ENCODE results near the gene CEP152. TPM values are rescaled to one million over a fixed set of nuclear protein-coding genes. Genes with fewer than 3 reads are reported as not detected.

Gene CEP152
- total RNA-seq, 1 donor from 2014 or later = 8.0 TPM

DNA sequence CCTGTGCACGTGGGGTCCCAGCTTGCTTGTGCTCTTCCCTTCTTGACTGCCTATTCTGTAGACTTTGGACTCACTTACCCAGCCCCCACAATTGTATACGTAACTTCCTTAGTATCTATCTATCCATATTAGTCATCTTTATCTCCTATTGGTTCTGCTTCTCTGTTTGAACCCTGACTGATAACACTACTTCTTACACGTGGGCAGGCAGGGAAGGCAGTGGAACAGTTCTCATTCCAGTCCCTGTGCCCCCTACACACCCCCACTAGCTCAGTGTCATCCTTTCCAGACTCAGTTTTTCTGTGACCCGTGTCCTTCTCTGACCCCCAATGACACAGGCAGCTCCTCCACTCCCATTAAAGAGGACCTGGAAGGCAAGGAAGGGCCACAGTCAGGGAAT, 91.2 kb downstream of the CEP152 start:
- no peak overlapping the region for H3K27ac Mint-ChIP-seq (ENCODE audit: unreplicated experiment)
- TF ChIP-seq, protein P1, sequence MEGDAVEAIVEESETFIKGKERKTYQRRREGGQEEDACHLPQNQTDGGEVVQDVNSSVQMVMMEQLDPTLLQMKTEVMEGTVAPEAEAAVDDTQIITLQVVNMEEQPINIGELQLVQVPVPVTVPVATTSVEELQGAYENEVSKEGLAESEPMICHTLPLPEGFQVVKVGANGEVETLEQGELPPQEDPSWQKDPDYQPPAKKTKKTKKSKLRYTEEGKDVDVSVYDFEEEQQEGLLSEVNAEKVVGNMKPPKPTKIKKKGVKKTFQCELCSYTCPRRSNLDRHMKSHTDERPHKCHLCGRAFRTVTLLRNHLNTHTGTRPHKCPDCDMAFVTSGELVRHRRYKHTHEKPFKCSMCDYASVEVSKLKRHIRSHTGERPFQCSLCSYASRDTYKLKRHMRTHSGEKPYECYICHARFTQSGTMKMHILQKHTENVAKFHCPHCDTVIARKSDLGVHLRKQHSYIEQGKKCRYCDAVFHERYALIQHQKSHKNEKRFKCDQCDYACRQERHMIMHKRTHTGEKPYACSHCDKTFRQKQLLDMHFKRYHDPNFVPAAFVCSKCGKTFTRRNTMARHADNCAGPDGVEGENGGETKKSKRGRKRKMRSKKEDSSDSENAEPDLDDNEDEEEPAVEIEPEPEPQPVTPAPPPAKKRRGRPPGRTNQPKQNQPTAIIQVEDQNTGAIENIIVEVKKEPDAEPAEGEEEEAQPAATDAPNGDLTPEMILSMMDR (IDR thresholded peaks at IDR 0.05; ENCODE audit: partially characterized antibody, unreplicated experiment) = no peak

DNA sequence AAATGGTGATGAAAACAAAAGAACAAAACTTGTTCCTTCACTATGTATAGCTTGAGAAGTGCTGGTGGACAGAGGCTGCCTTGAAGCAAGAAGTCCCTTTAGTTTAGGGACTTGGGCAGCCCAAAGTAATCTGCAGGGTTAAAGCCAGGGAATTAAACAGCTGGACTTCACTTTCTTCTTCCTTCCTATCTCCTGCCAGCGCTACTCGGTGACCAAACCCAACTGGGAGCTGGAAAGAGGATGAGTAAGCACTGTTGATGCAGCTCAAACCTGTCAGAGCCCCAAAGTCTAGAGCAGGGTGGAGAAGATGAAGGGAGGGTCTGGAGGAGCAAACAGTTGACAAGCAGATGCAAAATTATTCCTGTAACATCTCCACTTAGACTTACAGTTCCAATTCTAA, 92.2 kb downstream of the CEP152 start:
- peaks cover 2% of the 10 kb centered on the region for H3K9me3 Mint-ChIP-seq (ENCODE audit: unreplicated experiment)
- no peak overlapping the region for H3K4me3 Mint-ChIP-seq (ENCODE audit: unreplicated experiment)
- TF ChIP-seq, protein P1 (IDR thresholded peaks at IDR 0.05; ENCODE audit: partially characterized antibody, unreplicated experiment) = no peak
- H3K4me1 Mint-ChIP-seq (ENCODE audit: low read depth, unreplicated experiment) = no peaks in the 10 kb centered on the region
- H3K27ac Mint-ChIP-seq (ENCODE audit: unreplicated experiment) = no peak overlapping the region
- no peaks in the 10 kb centered on the region for H3K27me3 Mint-ChIP-seq (ENCODE audit: unreplicated experiment)
- DNase-seq = no peak
- peaks cover 5% of the 10 kb centered on the region for H3K36me3 Mint-ChIP-seq (ENCODE audit: unreplicated experiment)

More for the DNA sequence above, 91.2 kb downstream of the CEP152 start:
- Mint-ChIP-seq H3K4me3 (ENCODE audit: unreplicated experiment) (no peak overlapping the region), H3K27me3 (ENCODE audit: unreplicated experiment) (no peaks in the 10 kb centered on the region), H3K36me3 (ENCODE audit: unreplicated experiment) (peaks cover 5% of the 10 kb centered on the region), H3K4me1 (ENCODE audit: low read depth, unreplicated experiment) (no peaks in the 10 kb centered on the region), H3K9me3 (ENCODE audit: unreplicated experiment) (no peaks in the 10 kb centered on the region)
- DNase-seq = no peak

DNA sequence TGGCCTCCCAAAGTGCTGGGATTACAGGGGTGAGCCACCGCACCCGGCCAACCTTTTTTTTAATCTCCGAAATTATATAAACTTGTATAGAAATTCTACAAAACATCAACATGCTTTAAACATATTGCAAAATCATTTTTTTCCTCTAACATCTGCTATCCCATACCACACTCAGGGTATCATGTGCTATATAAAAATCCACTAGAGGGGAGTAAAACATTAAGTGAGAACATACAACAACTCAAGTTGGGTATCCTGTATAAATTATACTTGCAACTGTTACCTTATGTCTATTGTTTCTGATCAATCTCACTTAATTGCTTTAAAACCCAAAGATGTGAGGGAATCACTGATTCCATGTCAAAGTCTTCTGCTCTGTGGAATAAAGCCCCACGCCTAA, 93.4 kb downstream of the CEP152 start:
- no peak for DNase-seq
- TF ChIP-seq, protein P1 (IDR thresholded peaks at IDR 0.05; ENCODE audit: partially characterized antibody, unreplicated experiment) = no peak
- Mint-ChIP-seq H3K9me3 (ENCODE audit: unreplicated experiment) (peaks cover 2% of the 10 kb centered on the region), H3K27ac (ENCODE audit: unreplicated experiment) (no peak overlapping the region), H3K36me3 (ENCODE audit: unreplicated experiment) (peaks cover 5% of the 10 kb centered on the region), H3K4me3 (ENCODE audit: unreplicated experiment) (no peak overlapping the region), H3K27me3 (ENCODE audit: unreplicated experiment) (no peaks in the 10 kb centered on the region), H3K4me1 (ENCODE audit: low read depth, unreplicated experiment) (no peaks in the 10 kb centered on the region)

DNA sequence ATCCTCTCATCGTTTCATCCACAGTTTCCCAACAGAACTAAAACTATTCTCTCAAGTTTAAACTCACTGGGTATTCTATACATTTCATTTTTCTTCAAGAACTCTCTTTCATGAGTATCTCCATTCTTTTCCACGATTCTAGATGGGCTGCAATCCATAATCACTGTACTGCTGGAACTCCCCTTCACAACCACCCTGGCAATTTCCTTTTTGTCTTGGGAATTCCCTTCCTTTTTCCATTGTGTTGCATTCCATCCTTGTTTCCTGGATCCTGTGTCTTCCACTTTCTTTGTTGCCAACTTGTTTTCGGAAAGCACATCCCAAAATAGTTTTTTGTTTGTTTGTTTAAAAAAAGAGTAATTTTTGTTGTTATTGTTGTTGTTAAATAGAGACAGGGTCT, 98.3 kb downstream of the CEP152 start:
- H3K27ac Mint-ChIP-seq (ENCODE audit: unreplicated experiment) = no peak overlapping the region

DNA sequence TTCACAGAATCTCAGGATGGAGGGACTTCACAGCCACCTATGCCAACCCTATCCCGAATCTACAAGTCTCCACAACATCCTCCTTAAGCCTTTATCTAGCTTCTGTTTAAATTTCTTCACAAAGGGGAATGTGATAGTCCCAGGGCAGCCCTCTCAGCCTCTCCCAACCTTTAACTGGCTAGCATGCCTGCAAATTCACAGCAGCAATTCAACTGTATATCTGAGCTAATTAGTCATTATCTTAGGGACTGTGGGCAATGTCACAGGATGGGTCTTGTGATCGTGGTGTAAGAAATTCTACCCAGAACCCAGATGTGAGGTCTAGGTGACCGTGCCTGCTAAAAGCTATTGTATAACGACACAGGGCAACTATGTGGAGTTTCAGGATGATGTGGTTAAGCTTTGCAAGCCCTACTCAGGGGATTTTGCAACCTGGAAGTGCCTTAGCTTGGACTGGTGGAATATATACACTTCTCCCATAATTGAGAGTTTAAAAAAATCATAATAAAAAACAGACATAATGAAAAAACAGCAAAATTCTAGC, 99.8 kb downstream of the CEP152 start:
- Mint-ChIP-seq H3K4me1 (ENCODE audit: low read depth, unreplicated experiment) (no peaks in the 10 kb centered on the region), H3K27me3 (ENCODE audit: unreplicated experiment) (peaks cover 1% of the 10 kb centered on the region), H3K27ac (ENCODE audit: unreplicated experiment) (no peak overlapping the region), H3K9me3 (ENCODE audit: unreplicated experiment) (peaks cover 2% of the 10 kb centered on the region), H3K4me3 (ENCODE audit: unreplicated experiment) (no peak overlapping the region), H3K36me3 (ENCODE audit: unreplicated experiment) (peaks cover 5% of the 10 kb centered on the region)
- TF ChIP-seq, protein P1 (IDR thresholded peaks at IDR 0.05; ENCODE audit: partially characterized antibody, unreplicated experiment) = no peak
- DNase-seq = no peak

More for the DNA sequence above, 98.3 kb downstream of the CEP152 start:
- TF ChIP-seq, protein P1 (IDR thresholded peaks at IDR 0.05; ENCODE audit: partially characterized antibody, unreplicated experiment) = no peak
- H3K36me3 Mint-ChIP-seq (ENCODE audit: unreplicated experiment) = peaks cover 5% of the 10 kb centered on the region
- no peak for DNase-seq
- peaks cover 2% of the 10 kb centered on the region for H3K9me3 Mint-ChIP-seq (ENCODE audit: unreplicated experiment)
- no peak overlapping the region for H3K4me3 Mint-ChIP-seq (ENCODE audit: unreplicated experiment)
- H3K27me3 Mint-ChIP-seq (ENCODE audit: unreplicated experiment) = peaks cover 1% of the 10 kb centered on the region
- no peaks in the 10 kb centered on the region for H3K4me1 Mint-ChIP-seq (ENCODE audit: low read depth, unreplicated experiment)

Measured in glutamatergic neuron (in vitro differentiated cells).